Gastroesophageal sphincter (tissue), 4 donors: Measurements from ENCODE around the gene IRF3. TPM values are rescaled to one million over a fixed set of nuclear protein-coding genes. Genes with fewer than 3 reads are reported as not detected.
A peak's percentile ranks its signal among the peaks of the same experiment; 100 is the strongest.

Source experiments
- ATAC-seq: fragments of 150-250 bp; one replicate; pipeline ENCODE4 v1.9.1; 2016; ENCODE audit warnings: mild to moderate bottlenecking, moderate library complexity
- H3K27ac ChIP-seq, 4 donors: fragments of 200-600 bp; sonication (generic) in 3 of 4; 1 replicate in 3 of 4; 2 replicates in 1 of 4; pipeline ENCODE4 v1.5.1; 2016 to 2019
- H3K27me3 ChIP-seq: fragments of 200-600 bp; sonication (generic); one replicate; pipeline ENCODE4 v1.5.1; 2019
- H3K36me3 ChIP-seq, 2 donors: fragments of 200-600 bp; sonication (generic); one replicate each; pipeline ENCODE4 v1.5.1; 2019; ENCODE audit warnings: control low read depth in 1 of 2
- H3K4me1 ChIP-seq, 3 donors: fragments of 200-600 bp; sonication (generic); 1 replicate in 2 of 3; 2 replicates in 1 of 3; pipeline ENCODE4 v1.5.1; 2016 to 2019; ENCODE audit warnings: control low read depth in 2 of 3
- H3K4me3 ChIP-seq, 2 donors: fragments of 200-600 bp; sonication (generic); one replicate each; pipeline ENCODE4 v1.5.1; 2019; ENCODE audit warnings: mild to moderate bottlenecking in 1 of 2, moderate library complexity in 1 of 2
- H3K9me3 ChIP-seq, 3 donors: fragments of 200-600 bp; sonication (generic); one replicate each; pipeline ENCODE4 v1.5.1; 2017 to 2019; ENCODE audit warnings: control low read depth in 2 of 3
- EP300 ChIP-seq: sonication (generic); formaldehyde crosslinking; IDR thresholded peaks from one replicate; pipeline ENCODE4 v1.6.1; 2017; ENCODE audit warnings: antibody characterized with exemption, mild to moderate bottlenecking
- POLR2A ChIP-seq, 2 donors: fragments of 450-650 bp; IDR thresholded peaks; one replicate each; pipeline ENCODE4 v1.6.1; 2017; ENCODE audit warnings: antibody characterized with exemption in 2 of 2, mild to moderate bottlenecking in 2 of 2, moderate library complexity in 1 of 2
- POLR2AphosphoS5 ChIP-seq: sonication (generic); formaldehyde crosslinking; IDR thresholded peaks from one replicate; pipeline ENCODE4 v1.6.1; 2017; ENCODE audit warnings: antibody characterized with exemption
- WGBS, 2 donors: methylation state at CpG; one replicate each; pipeline ENCODE4 v1.1.5; 2018; ENCODE audit warnings: low coverage in 1 of 2; 5-methylcytosine and 5-hydroxymethylcytosine counted together
- total RNA-seq, 4 donors: library from RNA; depleted of rRNA; stranded (reverse); fragments of >200 nt; gene quantifications; one replicate each; pipeline ENCODE4 v1.1.0, GENCODE V29; 2016
- TF ChIP-seq, protein P1 (sequence below), 4 experiments: fragments of 200-600 bp in 2 of 4; fragments of 450-650 bp in 2 of 4; sonication (generic) in 1 of 4; IDR thresholded peaks; one replicate each; pipeline ENCODE4 v1.5.1; 2017 to 2019; ENCODE audit warnings: antibody characterized with exemption in 4 of 4, mild to moderate bottlenecking in 2 of 4, moderate library complexity in 2 of 4

Gene IRF3, protein sequence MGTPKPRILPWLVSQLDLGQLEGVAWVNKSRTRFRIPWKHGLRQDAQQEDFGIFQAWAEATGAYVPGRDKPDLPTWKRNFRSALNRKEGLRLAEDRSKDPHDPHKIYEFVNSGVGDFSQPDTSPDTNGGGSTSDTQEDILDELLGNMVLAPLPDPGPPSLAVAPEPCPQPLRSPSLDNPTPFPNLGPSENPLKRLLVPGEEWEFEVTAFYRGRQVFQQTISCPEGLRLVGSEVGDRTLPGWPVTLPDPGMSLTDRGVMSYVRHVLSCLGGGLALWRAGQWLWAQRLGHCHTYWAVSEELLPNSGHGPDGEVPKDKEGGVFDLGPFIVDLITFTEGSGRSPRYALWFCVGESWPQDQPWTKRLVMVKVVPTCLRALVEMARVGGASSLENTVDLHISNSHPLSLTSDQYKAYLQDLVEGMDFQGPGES
- 10 to 100 TPM; 29.2 to 68.6 (median 39.9) TPM for total RNA-seq

DNA sequence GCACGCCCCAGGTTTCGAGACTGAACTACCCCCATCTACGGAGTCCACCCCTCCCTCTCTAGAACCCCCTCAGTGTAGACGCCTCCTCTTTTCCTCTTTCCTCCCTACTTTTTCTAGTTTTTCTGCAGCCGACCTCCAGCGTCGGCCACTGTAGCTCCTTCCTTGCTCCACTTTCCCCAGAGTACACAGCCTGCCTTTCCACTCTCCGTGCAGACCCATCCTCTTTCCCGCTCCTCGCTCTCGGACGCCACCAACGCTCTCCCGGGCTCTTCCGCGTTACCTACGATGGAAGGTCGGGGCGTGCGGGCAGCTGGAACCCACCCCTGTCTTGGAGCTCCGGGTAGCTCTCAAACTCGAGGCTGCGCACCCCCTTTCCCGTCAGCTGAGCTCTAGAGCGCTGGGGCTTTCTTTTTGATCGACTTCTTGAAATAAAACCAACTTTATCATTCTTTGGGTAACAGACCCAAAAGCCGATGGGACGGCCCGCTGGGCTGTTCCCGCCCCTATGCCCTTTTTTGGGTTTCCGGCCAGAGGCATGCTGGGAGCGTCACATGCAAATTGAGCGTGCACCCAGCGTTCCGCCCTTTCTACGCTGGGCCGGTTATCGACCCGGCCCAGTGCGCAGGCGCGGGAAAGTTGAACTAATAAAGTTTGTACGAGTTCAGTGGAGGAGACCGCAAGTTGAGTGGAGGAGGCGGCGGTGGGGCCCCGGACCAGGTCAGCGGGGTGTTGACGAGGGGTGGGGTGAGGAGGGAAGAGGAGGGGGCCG is at the start of gene IRF3, which contains the start of gene BCL2L12:
Gene IRF3, minus strand, starts transcription at position 507 of the 769 bp plus-strand sequence. CDS start 1,019 bp downstream, outside the sequence.
Gene BCL2L12, plus strand, starts transcription at position 583 of the 769 bp plus-strand sequence. CDS start 760 bp downstream, outside the sequence.
- no peaks in the 10 kb centered on the region for H3K27me3 ChIP-seq
- TF ChIP-seq, protein P1, sequence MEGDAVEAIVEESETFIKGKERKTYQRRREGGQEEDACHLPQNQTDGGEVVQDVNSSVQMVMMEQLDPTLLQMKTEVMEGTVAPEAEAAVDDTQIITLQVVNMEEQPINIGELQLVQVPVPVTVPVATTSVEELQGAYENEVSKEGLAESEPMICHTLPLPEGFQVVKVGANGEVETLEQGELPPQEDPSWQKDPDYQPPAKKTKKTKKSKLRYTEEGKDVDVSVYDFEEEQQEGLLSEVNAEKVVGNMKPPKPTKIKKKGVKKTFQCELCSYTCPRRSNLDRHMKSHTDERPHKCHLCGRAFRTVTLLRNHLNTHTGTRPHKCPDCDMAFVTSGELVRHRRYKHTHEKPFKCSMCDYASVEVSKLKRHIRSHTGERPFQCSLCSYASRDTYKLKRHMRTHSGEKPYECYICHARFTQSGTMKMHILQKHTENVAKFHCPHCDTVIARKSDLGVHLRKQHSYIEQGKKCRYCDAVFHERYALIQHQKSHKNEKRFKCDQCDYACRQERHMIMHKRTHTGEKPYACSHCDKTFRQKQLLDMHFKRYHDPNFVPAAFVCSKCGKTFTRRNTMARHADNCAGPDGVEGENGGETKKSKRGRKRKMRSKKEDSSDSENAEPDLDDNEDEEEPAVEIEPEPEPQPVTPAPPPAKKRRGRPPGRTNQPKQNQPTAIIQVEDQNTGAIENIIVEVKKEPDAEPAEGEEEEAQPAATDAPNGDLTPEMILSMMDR (IDR thresholded peaks at IDR 0.05), result peak in 1 of 4 experiments; percentile 24
- TF ChIP-seq POLR2AphosphoS5 (peak; percentile 56), EP300 (no peak), POLR2A (IDR thresholded peaks at IDR 0.05) (peak in 1 of 2 donors; percentile 55)
- peak; percentile 94 for ATAC-seq
- WGBS, 2 donors, result 0% methylated on average over 20 to 38 of the region's 50 CpGs
- H3K36me3 ChIP-seq, result peaks cover 0 to 43% of the 10 kb centered on the region in 2 donors
- H3K4me1 ChIP-seq, result peaks cover 0 to 43% (median 7%) of the 10 kb centered on the region in 3 donors
- peak within 1 kb of the TSS; percentile 44 to 95 (median 92) for H3K27ac ChIP-seq
- H3K9me3 ChIP-seq, result no peaks in the 10 kb centered on the region
- peak within 1 kb of the TSS; percentile 64 to 79 for H3K4me3 ChIP-seq

DNA sequence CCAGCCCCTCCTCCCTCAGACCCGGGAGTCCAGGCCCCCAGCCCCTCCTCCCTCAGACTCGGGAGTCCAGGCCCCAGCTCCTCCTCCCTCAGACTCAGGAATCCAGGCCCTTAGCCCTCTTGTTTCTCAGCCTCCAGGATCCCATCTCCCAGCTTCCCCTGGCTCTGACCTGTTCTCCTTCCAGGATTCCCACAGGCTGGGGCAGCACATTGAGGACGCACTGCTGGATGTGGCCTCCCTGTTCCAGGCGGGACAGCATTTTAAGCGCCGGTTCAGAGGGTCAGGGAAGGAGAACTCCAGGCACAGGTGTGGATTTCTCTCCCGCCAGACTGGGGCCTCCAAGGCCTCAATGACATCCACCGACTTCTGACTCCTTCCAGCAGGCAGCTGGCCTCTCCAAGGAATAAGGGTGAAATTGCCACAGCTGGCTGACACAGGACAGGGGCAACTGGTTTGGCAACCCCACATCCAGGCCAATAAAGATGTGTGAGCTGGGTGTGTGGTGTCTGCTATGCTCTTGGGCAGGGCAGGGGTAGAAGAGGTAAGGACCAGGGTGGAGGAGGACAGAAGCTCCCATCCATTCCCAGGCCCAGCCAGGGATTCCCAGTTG is 47.7 kb upstream of the IRF3 start:
- WGBS, 2 donors, result 83 to 100% methylated on average over 2 of the region's 8 CpGs
- H3K27ac ChIP-seq, result no peak overlapping the region
- TF ChIP-seq EP300 (no peak), POLR2A (IDR thresholded peaks at IDR 0.05) (no peak), POLR2AphosphoS5 (no peak)
- TF ChIP-seq, protein P1 (IDR thresholded peaks at IDR 0.05), result no peak
- no peaks in the 10 kb centered on the region for H3K36me3 ChIP-seq
- H3K4me3 ChIP-seq, result no peak overlapping the region
- no peaks in the 10 kb centered on the region for H3K27me3 ChIP-seq
- ATAC-seq, result no peak
- no peaks in the 10 kb centered on the region for H3K4me1 ChIP-seq
- H3K9me3 ChIP-seq, result no peaks in the 10 kb centered on the region

DNA sequence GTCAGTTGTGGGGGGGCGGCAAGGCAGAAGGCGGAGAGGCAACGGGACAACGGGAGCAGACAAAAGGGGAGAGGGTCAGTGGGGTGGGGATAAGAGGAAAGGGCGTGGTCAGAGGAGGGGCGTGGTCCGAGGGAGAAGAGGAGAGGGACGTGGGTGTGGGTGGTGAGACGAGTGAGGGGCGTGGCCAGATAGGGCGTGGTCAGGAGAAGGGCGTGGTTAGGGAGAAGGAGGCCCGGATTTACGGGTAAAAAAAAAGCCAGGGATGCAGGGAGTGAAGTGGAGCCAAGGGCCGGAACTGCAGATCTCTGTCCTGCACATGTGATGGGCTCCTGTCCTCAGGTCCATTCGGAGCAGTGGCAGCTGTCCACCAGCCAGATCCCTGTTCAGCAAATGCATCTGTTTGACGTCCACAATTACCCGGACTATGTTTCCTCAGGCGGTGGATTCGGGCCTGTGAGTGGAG is 46.8 kb upstream of the IRF3 start:
- Histone ChIP-seq H3K4me3 (no peak overlapping the region), H3K9me3 (no peaks in the 10 kb centered on the region), H3K4me1 (no peaks in the 10 kb centered on the region), H3K36me3 (no peaks in the 10 kb centered on the region), H3K27ac (no peak overlapping the region), H3K27me3 (no peaks in the 10 kb centered on the region)
- ATAC-seq, result peak; percentile 51
- TF ChIP-seq POLR2A (IDR thresholded peaks at IDR 0.05), result no peak
- TF ChIP-seq POLR2AphosphoS5, result no peak
- TF ChIP-seq, protein P1 (IDR thresholded peaks at IDR 0.05), result no peak
- TF ChIP-seq EP300, result no peak
- WGBS, 2 donors, result 37 to 69% methylated on average over 11 to 14 of the region's 20 CpGs

DNA sequence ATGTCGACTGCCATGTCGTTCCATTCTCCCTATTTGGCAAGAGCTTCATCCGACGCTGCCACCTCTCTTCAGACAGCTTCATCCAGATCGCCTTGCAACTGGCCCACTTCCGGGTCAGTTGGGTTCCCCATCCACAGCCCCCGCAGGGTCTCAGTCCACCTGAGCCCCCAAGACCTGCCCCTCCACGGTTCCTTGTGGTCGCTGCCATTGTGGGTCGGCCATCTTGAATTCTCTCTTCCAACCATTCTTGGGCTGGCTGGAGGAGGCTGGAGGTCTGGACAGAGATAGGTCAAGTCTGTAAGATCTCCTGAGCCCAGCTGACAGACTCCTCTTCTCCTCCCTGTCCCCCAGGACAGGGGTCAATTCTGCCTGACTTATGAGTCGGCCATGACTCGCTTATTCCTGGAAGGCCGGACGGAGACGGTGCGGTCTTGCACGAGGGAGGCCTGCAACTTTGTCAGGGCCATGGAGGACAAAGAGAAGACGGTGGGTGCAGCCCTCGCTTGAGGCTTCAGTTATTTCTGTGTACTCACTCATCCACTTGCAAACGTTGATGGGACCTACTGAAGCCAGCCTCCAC is 44.8 kb upstream of the IRF3 start:
- Histone ChIP-seq H3K4me1 (no peaks in the 10 kb centered on the region), H3K27me3 (no peaks in the 10 kb centered on the region), H3K9me3 (no peaks in the 10 kb centered on the region), H3K36me3 (no peaks in the 10 kb centered on the region), H3K27ac (no peak overlapping the region), H3K4me3 (no peak overlapping the region)
- TF ChIP-seq POLR2A (IDR thresholded peaks at IDR 0.05) (no peak), POLR2AphosphoS5 (no peak)
- TF ChIP-seq, protein P1 (IDR thresholded peaks at IDR 0.05), result no peak
- WGBS, 2 donors, result 78 to 86% methylated on average over 6 to 20 of the region's 20 CpGs
- no peak for ATAC-seq
